Activated CD8-positive, alpha-beta memory T cell treated with anti-CD3 and anti-CD28 coated beads, Interleukin-2, amount 50 U/mL, for 4 hours (primary cell): ENCODE data around the gene VLDLR.
"Not testable (repeated sequence)": the region's sequence is repeated elsewhere in the genome, so short reads cannot be mapped to it uniquely, and the experiment has no call there.

Experiments
- DNase-seq: peaks from one replicate; pipeline ENCODE4 v3.0.0-alpha.2; 2020

Gene VLDLR

GRCh38 chr9:2664174-2665065 lies 42.8 kb downstream of the VLDLR start:
- DNase-seq, result no peak

- DNase-seq, result no peak
Observed at GRCh38 chr9:2666569-2666968, 45.0 kb downstream of the VLDLR start.

GRCh38 chr9:2673161-2673560 lies 51.6 kb downstream of the VLDLR start:
- DNase-seq, result no peak

GRCh38 chr9:2674141-2674824 lies 52.7 kb downstream of the VLDLR start:
- no peak for DNase-seq

- no peak for DNase-seq
Observed at GRCh38 chr9:2675834-2676233, 54.2 kb downstream of the VLDLR start.

- DNase-seq, result no peak
Observed at GRCh38 chr9:2676466-2676865, 54.9 kb downstream of the VLDLR start.

- DNase-seq, result no peak
Observed at GRCh38 chr9:2677915-2678889, 56.6 kb downstream of the VLDLR start.

GRCh38 chr9:2679011-2679410 lies 57.4 kb downstream of the VLDLR start:
- DNase-seq, result no peak

- DNase-seq, result no peak
Observed at GRCh38 chr9:2681981-2682380, 60.4 kb downstream of the VLDLR start.

- DNase-seq, result no peak
Observed at GRCh38 chr9:2686911-2687310, 65.3 kb downstream of the VLDLR start.

GRCh38 chr9:2688636-2689035 lies 67.0 kb downstream of the VLDLR start:
- no peak for DNase-seq

- no peak for DNase-seq
Observed at GRCh38 chr9:2691212-2691611, 69.6 kb downstream of the VLDLR start.

- DNase-seq, result no peak
Observed at GRCh38 chr9:2691626-2692025, 70.0 kb downstream of the VLDLR start.

- DNase-seq, result no peak
Observed at GRCh38 chr9:2693056-2693455, 71.5 kb downstream of the VLDLR start.

- no peak for DNase-seq
Observed at GRCh38 chr9:2697492-2697891, 75.9 kb downstream of the VLDLR start.

- no peak for DNase-seq
Observed at GRCh38 chr9:2700398-2700797, 78.8 kb downstream of the VLDLR start.

GRCh38 chr9:2700909-2701550 lies 79.4 kb downstream of the VLDLR start:
- no peak for DNase-seq

- no peak for DNase-seq
Observed at GRCh38 chr9:2704504-2704903, 82.9 kb downstream of the VLDLR start.

GRCh38 chr9:2707256-2707655 lies 85.7 kb downstream of the VLDLR start:
- DNase-seq, result not testable (repeated sequence)
